Smooth muscle cell (in vitro differentiated cells): ENCODE data around the gene PRPS1L1. TPM values are rescaled to one million over a fixed set of nuclear protein-coding genes. Genes with fewer than 3 reads are reported as not detected.

Experiments used
- DNase-seq: peaks from one replicate; lab custom pipeline; 2025; ENCODE audit not compliant: unreplicated experiment; lab: John Stamatoyannopoulos, UW
- H2AFZ ChIP-seq: fragments of 200-600 bp; sonication (generic); 2 replicates; pipeline ENCODE4 v1.6.0; 2016; ENCODE audit warnings: antibody characterized with exemption, low read depth, mild to moderate bottlenecking
- H3F3A ChIP-seq: fragments of 200-600 bp; sonication (generic); 2 replicates; pipeline ENCODE4 v1.6.0; 2017; ENCODE audit warnings: antibody characterized with exemption, low read depth
- H3K27ac ChIP-seq: fragments of 200-600 bp; sonication (generic); 2 replicates; pipeline ENCODE4 v1.5.1; 2016; ENCODE audit warnings: low read depth, mild to moderate bottlenecking
- H3K27me3 ChIP-seq: fragments of 200-600 bp; sonication (generic); 2 replicates; pipeline ENCODE4 v1.6.1; 2016; ENCODE audit warnings: low read depth, mild to moderate bottlenecking
- H3K36me3 ChIP-seq: fragments of 200-600 bp; sonication (generic); 2 replicates; pipeline ENCODE4 v1.5.1; 2016; ENCODE audit warnings: low read depth
- H3K4me1 ChIP-seq: fragments of 200-600 bp; sonication (generic); 2 replicates; pipeline ENCODE4 v1.5.1; 2016; ENCODE audit warnings: low read depth
- H3K4me2 ChIP-seq: fragments of 200-600 bp; sonication (generic); 2 replicates; pipeline ENCODE4 v1.6.0; 2016; ENCODE audit warnings: mild to moderate bottlenecking
- H3K4me3 ChIP-seq: fragments of 200-600 bp; sonication (generic); 2 replicates; pipeline ENCODE4 v1.5.1; 2016; ENCODE audit warnings: mild to moderate bottlenecking
- H3K79me2 ChIP-seq: fragments of 200-600 bp; sonication (generic); 2 replicates; pipeline ENCODE4 v1.6.0; 2016; ENCODE audit warnings: low read depth, mild to moderate bottlenecking
- H3K9ac ChIP-seq: fragments of 200-600 bp; sonication (generic); 2 replicates; pipeline ENCODE4 v1.6.0; 2016; ENCODE audit warnings: low read depth
- H3K9me3 ChIP-seq: fragments of 200-600 bp; sonication (generic); replicated peaks from 2 replicates; pipeline ENCODE4 v1.5.1; 2016; ENCODE audit warnings: low read depth
- H4K20me1 ChIP-seq: fragments of 200-600 bp; sonication (generic); 2 replicates; pipeline ENCODE4 v1.6.0; 2016; ENCODE audit warnings: low read depth
- WGBS: methylation state at CpG from one replicate; pipeline ENCODE4 v1.1.7; 2016; ENCODE audit warnings: low lambda C conversion rate; 5-methylcytosine and 5-hydroxymethylcytosine counted together
- polyA plus RNA-seq: library from polyadenylated mRNA; unstranded; fragments of >200 nt; fragmentation: Nextera tagmentation; extraction: Ambion mirVana; gene quantifications from 2 replicates; pipeline ENCODE4 v1.2.1, GENCODE V29; 2016
- total RNA-seq: library from RNA; depleted of rRNA; stranded (reverse); fragments of >200 nt; gene quantifications from 2 replicates; pipeline ENCODE4 v1.2.3, GENCODE V29; 2014
- TF ChIP-seq, protein P1 (sequence below): fragments of 200-600 bp; sonication (generic); IDR thresholded peaks from 2 replicates; pipeline ENCODE4 v1.5.1; 2017; ENCODE audit warnings: borderline replicate concordance, mild to moderate bottlenecking, antibody characterized with exemption; ENCODE audit not compliant: insufficient read depth, poor library complexity, severe bottlenecking

Gene PRPS1L1
- total and polyA plus RNA-seq, 2 experiments from 2014 or later = not detected

DNA sequence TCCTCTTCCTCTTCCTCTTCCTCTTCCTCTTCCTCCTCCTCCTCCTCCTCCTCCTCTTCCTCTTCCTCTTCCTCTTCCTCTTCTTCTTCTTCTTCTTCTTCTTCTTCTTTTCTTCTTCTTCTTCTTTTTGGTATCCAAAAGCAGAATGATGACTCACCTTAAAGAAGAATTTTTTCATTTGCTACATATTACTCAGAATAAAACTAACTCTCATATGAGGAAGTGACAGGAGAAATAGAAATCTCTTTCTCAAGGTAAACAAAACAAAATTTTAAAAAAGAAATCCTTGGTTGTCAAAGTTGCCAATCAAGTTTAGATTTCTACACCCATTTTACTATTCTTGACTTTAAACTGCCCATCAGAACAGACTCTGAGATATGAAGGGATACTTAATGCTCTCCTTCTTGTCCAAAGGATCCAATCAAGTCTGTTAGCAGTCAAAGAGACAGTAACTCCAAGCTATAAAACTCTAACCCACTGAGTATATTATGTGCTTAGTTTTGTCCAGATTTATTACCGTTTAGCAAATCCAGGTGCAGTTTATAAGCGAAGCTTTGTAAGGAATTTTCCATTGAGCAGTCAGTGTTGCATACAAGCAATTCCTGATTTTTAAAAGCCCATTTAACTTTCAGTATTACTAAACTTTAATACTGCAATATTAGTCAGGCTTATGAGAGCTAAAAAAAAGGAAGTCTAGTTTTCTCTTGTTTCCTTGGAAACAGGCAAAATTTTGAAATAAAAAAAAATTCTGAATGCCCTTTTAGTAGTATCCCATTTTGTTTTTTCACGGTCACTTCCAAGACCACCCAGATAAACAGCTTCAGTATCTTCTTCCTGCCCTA lies 44.2 kb downstream of the PRPS1L1 start:
- Histone ChIP-seq H4K20me1 (no peaks in the 10 kb centered on the region), H3K79me2 (no peaks in the 10 kb centered on the region), H3K4me3 (no peak overlapping the region), H3K27ac (no peak overlapping the region), H3K27me3 (no peaks in the 10 kb centered on the region), H3K36me3 (no peaks in the 10 kb centered on the region), H3K9ac (no peak overlapping the region), H3K4me2 (no peak overlapping the region), H2AFZ (no peak overlapping the region), H3F3A (no peaks in the 10 kb centered on the region), H3K4me1 (no peaks in the 10 kb centered on the region), H3K9me3 (no peaks in the 10 kb centered on the region)
- WGBS = 74% methylated on average over 3 of the region's 3 CpGs
- DNase-seq = no peak
- TF ChIP-seq, protein P1, sequence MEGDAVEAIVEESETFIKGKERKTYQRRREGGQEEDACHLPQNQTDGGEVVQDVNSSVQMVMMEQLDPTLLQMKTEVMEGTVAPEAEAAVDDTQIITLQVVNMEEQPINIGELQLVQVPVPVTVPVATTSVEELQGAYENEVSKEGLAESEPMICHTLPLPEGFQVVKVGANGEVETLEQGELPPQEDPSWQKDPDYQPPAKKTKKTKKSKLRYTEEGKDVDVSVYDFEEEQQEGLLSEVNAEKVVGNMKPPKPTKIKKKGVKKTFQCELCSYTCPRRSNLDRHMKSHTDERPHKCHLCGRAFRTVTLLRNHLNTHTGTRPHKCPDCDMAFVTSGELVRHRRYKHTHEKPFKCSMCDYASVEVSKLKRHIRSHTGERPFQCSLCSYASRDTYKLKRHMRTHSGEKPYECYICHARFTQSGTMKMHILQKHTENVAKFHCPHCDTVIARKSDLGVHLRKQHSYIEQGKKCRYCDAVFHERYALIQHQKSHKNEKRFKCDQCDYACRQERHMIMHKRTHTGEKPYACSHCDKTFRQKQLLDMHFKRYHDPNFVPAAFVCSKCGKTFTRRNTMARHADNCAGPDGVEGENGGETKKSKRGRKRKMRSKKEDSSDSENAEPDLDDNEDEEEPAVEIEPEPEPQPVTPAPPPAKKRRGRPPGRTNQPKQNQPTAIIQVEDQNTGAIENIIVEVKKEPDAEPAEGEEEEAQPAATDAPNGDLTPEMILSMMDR = no peak

- Histone ChIP-seq H4K20me1 (no peaks in the 10 kb centered on the region), H3K27ac (no peak overlapping the region), H3K79me2 (no peaks in the 10 kb centered on the region), H3K36me3 (no peaks in the 10 kb centered on the region), H3K27me3 (no peaks in the 10 kb centered on the region), H3K4me2 (no peak overlapping the region), H3F3A (no peaks in the 10 kb centered on the region), H2AFZ (no peak overlapping the region), H3K4me1 (no peaks in the 10 kb centered on the region), H3K4me3 (no peak overlapping the region), H3K9ac (no peak overlapping the region), H3K9me3 (no peaks in the 10 kb centered on the region)
- no peak for DNase-seq
- TF ChIP-seq, protein P1 = no peak
- 48% methylated on average over 2 of the region's 2 CpGs for WGBS
Measured at GRCh38 chr7:17976952-17977351, 50.7 kb downstream of the PRPS1L1 start.

Other genes with a start within 250 kb of the PRPS1L1 start
- 44.0 and 59.6 TPM in 2 replicates for gene SNX13, start 87.4 kb downstream of the PRPS1L1 start, total RNA-seq
- 17.0 TPM in 2 replicates for gene SNX13, start 87.4 kb downstream of the PRPS1L1 start, polyA plus RNA-seq